ENCODE results near the gene BDP1. TPM values are rescaled to one million over a fixed set of nuclear protein-coding genes. Genes with fewer than 3 reads are reported as not detected.
"Not testable (repeated sequence)": the region's sequence is repeated elsewhere in the genome, so short reads cannot be mapped to it uniquely, and the experiment has no call there.

BDP1 gene
- total RNA-seq, 1 experiment from 2014 or later: 18.4 TPM

- H3K9ac ChIP-seq (ENCODE audit: low read length); H3K36me3 ChIP-seq (ENCODE audit: low read depth, low read length); H3K4me1 ChIP-seq (ENCODE audit: insufficient read depth, low read length); BruUV-seq (replicated peaks); H2AFZ ChIP-seq (ENCODE audit: low read length); H3K79me2 ChIP-seq (ENCODE audit: low read length); intact Hi-C loops (cut with micrococcal nuclease); H3K27ac ChIP-seq (ENCODE audit: low read length); DNase-seq; H3K4me3 ChIP-seq (ENCODE audit: low read length); H4K20me1 ChIP-seq (ENCODE audit: low read length); CTCF ChIA-PET; H3F3A ChIP-seq (ENCODE audit: low read length, unreplicated experiment); H3K9me3 ChIP-seq (ENCODE audit: low read length); H3K9me2 ChIP-seq (replicated peaks; ENCODE audit: low read length); POLR2A ChIA-PET (ENCODE audit: unreplicated experiment): not testable (repeated sequence)
- H3K27me3 ChIP-seq (ENCODE audit: low read length): peaks cover 27% of the 10 kb centered on the region
- H3K4me2 ChIP-seq (ENCODE audit: low read length): peak overlapping the region; percentile 34; the same call in 1 of the 2 replicates
- peak; percentile 35; the same call in 1 of the 2 replicates for ATAC-seq
Measured at GRCh38 chr5:71445523-71446152, 9.8 kb upstream of the BDP1 start.

GRCh38 chr5:71446540-71447216, 8.8 kb upstream of the BDP1 start:
- H4K20me1 ChIP-seq (ENCODE audit: low read length); H3K4me3 ChIP-seq (ENCODE audit: low read length); H3K79me2 ChIP-seq (ENCODE audit: low read length); intact Hi-C loops (cut with micrococcal nuclease); H3K9ac ChIP-seq (ENCODE audit: low read length); BruUV-seq (replicated peaks); H2AFZ ChIP-seq (ENCODE audit: low read length); DNase-seq; H3F3A ChIP-seq (ENCODE audit: low read length, unreplicated experiment); H3K4me1 ChIP-seq (ENCODE audit: insufficient read depth, low read length); H3K27ac ChIP-seq (ENCODE audit: low read length); CTCF ChIA-PET; POLR2A ChIA-PET (ENCODE audit: unreplicated experiment); H3K36me3 ChIP-seq (ENCODE audit: low read depth, low read length); H3K9me2 ChIP-seq (replicated peaks; ENCODE audit: low read length); H3K9me3 ChIP-seq (ENCODE audit: low read length): not testable (repeated sequence)
- Histone ChIP-seq H3K27me3 (ENCODE audit: low read length) (peaks cover 29% of the 10 kb centered on the region), H3K4me2 (ENCODE audit: low read length) (peak overlapping the region; percentile 34; the same call in 1 of the 2 replicates)
- peak; percentile 6; the same call in 1 of the 2 replicates for ATAC-seq

- TF ChIP-seq CTCF (conservative IDR thresholded peaks at IDR 0.05; ENCODE audit: low read depth, low read length): peak; percentile 34
- H3K9me3 ChIP-seq (ENCODE audit: low read length); H4K20me1 ChIP-seq (ENCODE audit: low read length); H2AFZ ChIP-seq (ENCODE audit: low read length); H3K4me2 ChIP-seq (ENCODE audit: low read length); H3K4me1 ChIP-seq (ENCODE audit: insufficient read depth, low read length); H3K9me2 ChIP-seq (replicated peaks; ENCODE audit: low read length); CTCF ChIA-PET; H3F3A ChIP-seq (ENCODE audit: low read length, unreplicated experiment); H3K4me3 ChIP-seq (ENCODE audit: low read length); H3K79me2 ChIP-seq (ENCODE audit: low read length); POLR2A ChIA-PET (ENCODE audit: unreplicated experiment); H3K9ac ChIP-seq (ENCODE audit: low read length); H3K27ac ChIP-seq (ENCODE audit: low read length); BruUV-seq (replicated peaks); intact Hi-C loops (cut with micrococcal nuclease); H3K36me3 ChIP-seq (ENCODE audit: low read depth, low read length): not testable (repeated sequence)
- peaks cover 29% of the 10 kb centered on the region for H3K27me3 ChIP-seq (ENCODE audit: low read length)
- DNase-seq (peak; percentile 64), ATAC-seq (peak; percentile 100)
Measured at GRCh38 chr5:71447218-71447808, 8.1 kb upstream of the BDP1 start.

- BruUV-seq (replicated peaks): no TSS peak
- TF ChIP-seq CTCF (conservative IDR thresholded peaks at IDR 0.05; ENCODE audit: low read depth, low read length) (no peak), EZH2 (IDR thresholded peaks at IDR 0.05; ENCODE audit: low read length, unreplicated experiment) (no peak), EZH2phosphoT487 (IDR thresholded peaks at IDR 0.05; ENCODE audit: borderline replicate concordance, low read length) (no peak)
- ATAC-seq (peak; percentile 33), DNase-seq (peak; percentile 65)
- Histone ChIP-seq H3K4me1 (ENCODE audit: insufficient read depth, low read length) (peaks cover 10% of the 10 kb centered on the region; the same call in 1 of the 2 replicates), H4K20me1 (ENCODE audit: low read length) (peaks cover 15% of the 10 kb centered on the region), H3K4me2 (ENCODE audit: low read length) (no peak overlapping the region), H3K9ac (ENCODE audit: low read length) (no peak overlapping the region), H3K36me3 (ENCODE audit: low read depth, low read length) (no peaks in the 10 kb centered on the region), H3K4me3 (ENCODE audit: low read length) (no peak overlapping the region), H3K9me3 (ENCODE audit: low read length) (no peaks in the 10 kb centered on the region), H3F3A (ENCODE audit: low read length, unreplicated experiment) (no peaks in the 10 kb centered on the region), H3K9me2 (replicated peaks; ENCODE audit: low read length) (no peaks in the 10 kb centered on the region), H3K79me2 (ENCODE audit: low read length) (peaks cover 22% of the 10 kb centered on the region), H3K27ac (ENCODE audit: low read length) (no peak overlapping the region), H2AFZ (ENCODE audit: low read length) (no peak overlapping the region), H3K27me3 (ENCODE audit: low read length) (peaks cover 11% of the 10 kb centered on the region; the same call in 1 of the 2 replicates)
- intact Hi-C loops (cut with micrococcal nuclease): no loop called here
- CTCF ChIA-PET: no interaction called here
- POLR2A ChIA-PET (ENCODE audit: unreplicated experiment): no interaction called here
Measured at GRCh38 chr5:71452876-71453275, 2.6 kb upstream of the BDP1 start.
